OCI-LY7 (cell line): Measurements from ENCODE around the gene CFDP1. TPM values are rescaled to one million over a fixed set of nuclear protein-coding genes. Genes with fewer than 3 reads are reported as not detected.

Experiments
- BruUV-seq: library from RNA; stranded (reverse); fragments of 400-500 nt; replicated peaks from 2 replicates; lab custom pipeline; 2021; lab: Mats Ljungman, UMichigan
- CTCF ChIA-PET: fragments of 300-600 bp; sonication (Branson Sonifier 250); formaldehyde crosslinking; loops from one replicate; lab custom pipeline; 2022; ENCODE audit warnings: antibody characterized with exemption; ENCODE audit not compliant: unreplicated experiment; lab: Charles Lee
- POLR2A ChIA-PET: fragments of 300-600 bp; sonication (Branson Sonifier 250); formaldehyde crosslinking; loops from one replicate; lab custom pipeline; 2022; ENCODE audit warnings: antibody characterized with exemption; lab: Charles Lee
- DNase-seq: peaks from one replicate; pipeline ENCODE4 v3.0.0-alpha.2; 2015; ENCODE audit warnings: low spot score
- H2AFZ ChIP-seq: fragments of 200-600 bp; sonication (generic), shearing (Covaris generic); 2 replicates; pipeline ENCODE4 v1.6.1; 2014; ENCODE audit warnings: mild to moderate bottlenecking, antibody characterized with exemption, low read length, moderate library complexity
- H3K27ac ChIP-seq: fragments of 200-600 bp; sonication (generic); 2 replicates; pipeline ENCODE4 v1.5.1; 2014; ENCODE audit warnings: mixed run types, low read depth, mild to moderate bottlenecking, moderate library complexity, low read length, inconsistent platforms; ENCODE audit not compliant: poor library complexity, severe bottlenecking
- H3K36me3 ChIP-seq: fragments of 200-600 bp; sonication (generic); 2 replicates; pipeline ENCODE4 v1.6.1; 2014; ENCODE audit warnings: mild to moderate bottlenecking, antibody characterized with exemption, low read length, moderate library complexity, mixed read lengths; ENCODE audit not compliant: insufficient read depth
- H3K4me1 ChIP-seq: fragments of 200-600 bp; sonication (generic); 2 replicates; pipeline ENCODE4 v1.5.1; 2014; ENCODE audit warnings: mild to moderate bottlenecking, low read length; ENCODE audit not compliant: insufficient read depth, poor library complexity, severe bottlenecking
- H3K4me2 ChIP-seq: fragments of 200-600 bp; sonication (generic); 2 replicates; pipeline ENCODE4 v1.6.1; 2014; ENCODE audit warnings: mild to moderate bottlenecking, low read length
- H3K4me3 ChIP-seq: fragments of 200-600 bp; sonication (generic); 2 replicates; pipeline ENCODE4 v1.5.1; 2014; ENCODE audit warnings: mild to moderate bottlenecking, low read depth, low read length; ENCODE audit not compliant: poor library complexity, severe bottlenecking
- H3K79me2 ChIP-seq: fragments of 200-600 bp; sonication (generic); 2 replicates; pipeline ENCODE4 v1.6.1; 2016; ENCODE audit warnings: low read depth, mild to moderate bottlenecking, low read length, moderate library complexity, mixed read lengths; ENCODE audit not compliant: insufficient read depth
- H3K9me2 ChIP-seq: fragments of 200-600 bp; sonication (generic); 2 replicates; pipeline ENCODE4 v1.6.1; 2016; ENCODE audit warnings: mild to moderate bottlenecking, low read length, mixed read lengths; ENCODE audit not compliant: insufficient read depth
- H3K9me3 ChIP-seq: fragments of 200-600 bp; sonication (generic); 2 replicates; pipeline ENCODE4 v1.6.1; 2014; ENCODE audit warnings: mild to moderate bottlenecking, mixed run types, low read length, mixed read lengths
- H4K20me1 ChIP-seq: fragments of 200-600 bp; sonication (generic); 2 replicates; pipeline ENCODE4 v1.6.1; 2014; ENCODE audit warnings: mild to moderate bottlenecking, antibody characterized with exemption, low read length, moderate library complexity, mixed read lengths; ENCODE audit not compliant: insufficient read depth
- EZH2phosphoT487 ChIP-seq: fragments of 200-600 bp; sonication (generic); IDR thresholded peaks from 2 replicates; pipeline ENCODE4 v1.6.1; 2018; ENCODE audit warnings: low read depth, borderline replicate concordance, mild to moderate bottlenecking, mixed run types, antibody characterized with exemption, low read length, moderate library complexity, mixed read lengths
- intact Hi-C: fragments of 100-400 bp; cut with micrococcal nuclease; formaldehyde crosslinking; loops from one replicate; pipeline ENCODE4 v1.10.0; 2022; ENCODE audit not compliant: unreplicated experiment
- total RNA-seq, 2 experiments: library from RNA; depleted of rRNA in 1 of 2; stranded (reverse); fragments of >200 nt in 1 of 2; shearing (Covaris generic) in 1 of 2; gene quantifications; 2 replicates each; pipeline ENCODE4 v1.2.3, GENCODE V29; 2014 to 2022
- TF ChIP-seq, protein P1 (sequence below): fragments of 200-600 bp; sonication (generic); conservative IDR thresholded peaks from 2 replicates; pipeline ENCODE4 v1.5.1; 2014; ENCODE audit warnings: mild to moderate bottlenecking, antibody characterized with exemption, low read length, moderate library complexity, mixed read lengths

The CFDP1 gene
- total RNA-seq, 2 experiments from 2014 or later = 30.0 to 57.6 TPM

DNA sequence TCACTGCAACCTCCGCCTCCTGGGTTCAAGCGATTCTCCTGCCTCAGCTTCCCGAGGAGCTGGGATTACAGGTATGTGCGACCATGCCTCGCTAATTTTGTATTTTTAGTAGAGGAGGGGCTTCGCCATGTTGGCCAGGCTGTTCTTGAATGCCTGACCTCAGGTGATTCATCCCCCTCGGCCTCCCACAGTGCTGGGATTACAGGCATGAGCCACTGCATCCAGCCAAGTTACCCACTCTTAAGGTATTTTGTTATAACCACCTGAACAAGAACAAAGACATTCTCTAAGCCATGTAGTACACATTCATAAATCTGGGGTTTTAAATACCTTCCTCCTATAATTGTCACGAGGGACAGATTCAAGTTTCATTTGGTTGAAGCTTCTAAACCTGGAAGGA is 43.5 kb upstream of the CFDP1 start:
- Histone ChIP-seq H2AFZ (no peak overlapping the region), H3K4me3 (no peak overlapping the region), H3K79me2 (no peaks in the 10 kb centered on the region), H3K27ac (no peak overlapping the region), H3K4me1 (no peaks in the 10 kb centered on the region), H3K9me3 (no peaks in the 10 kb centered on the region), H3K36me3 (no peaks in the 10 kb centered on the region), H4K20me1 (no peaks in the 10 kb centered on the region), H3K4me2 (no peak overlapping the region), H3K9me2 (no peaks in the 10 kb centered on the region)
- intact Hi-C loops = no loop called here
- POLR2A ChIA-PET = interaction anchor here (0.6 to 1.1 kb wide), 2 partner anchors 130 to 516 kb away, joined by 3 to 4 read pairs; no protein-coding TSS in a partner anchor
- CTCF ChIA-PET = interaction anchor here (0.5 kb wide), 1 partner anchor 295 kb away, joined by 3 read pairs; no protein-coding TSS in a partner anchor
- no peak for DNase-seq
- BruUV-seq = no TSS peak
- TF ChIP-seq, protein P1, sequence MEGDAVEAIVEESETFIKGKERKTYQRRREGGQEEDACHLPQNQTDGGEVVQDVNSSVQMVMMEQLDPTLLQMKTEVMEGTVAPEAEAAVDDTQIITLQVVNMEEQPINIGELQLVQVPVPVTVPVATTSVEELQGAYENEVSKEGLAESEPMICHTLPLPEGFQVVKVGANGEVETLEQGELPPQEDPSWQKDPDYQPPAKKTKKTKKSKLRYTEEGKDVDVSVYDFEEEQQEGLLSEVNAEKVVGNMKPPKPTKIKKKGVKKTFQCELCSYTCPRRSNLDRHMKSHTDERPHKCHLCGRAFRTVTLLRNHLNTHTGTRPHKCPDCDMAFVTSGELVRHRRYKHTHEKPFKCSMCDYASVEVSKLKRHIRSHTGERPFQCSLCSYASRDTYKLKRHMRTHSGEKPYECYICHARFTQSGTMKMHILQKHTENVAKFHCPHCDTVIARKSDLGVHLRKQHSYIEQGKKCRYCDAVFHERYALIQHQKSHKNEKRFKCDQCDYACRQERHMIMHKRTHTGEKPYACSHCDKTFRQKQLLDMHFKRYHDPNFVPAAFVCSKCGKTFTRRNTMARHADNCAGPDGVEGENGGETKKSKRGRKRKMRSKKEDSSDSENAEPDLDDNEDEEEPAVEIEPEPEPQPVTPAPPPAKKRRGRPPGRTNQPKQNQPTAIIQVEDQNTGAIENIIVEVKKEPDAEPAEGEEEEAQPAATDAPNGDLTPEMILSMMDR = no peak
- no peak for TF ChIP-seq EZH2phosphoT487

DNA sequence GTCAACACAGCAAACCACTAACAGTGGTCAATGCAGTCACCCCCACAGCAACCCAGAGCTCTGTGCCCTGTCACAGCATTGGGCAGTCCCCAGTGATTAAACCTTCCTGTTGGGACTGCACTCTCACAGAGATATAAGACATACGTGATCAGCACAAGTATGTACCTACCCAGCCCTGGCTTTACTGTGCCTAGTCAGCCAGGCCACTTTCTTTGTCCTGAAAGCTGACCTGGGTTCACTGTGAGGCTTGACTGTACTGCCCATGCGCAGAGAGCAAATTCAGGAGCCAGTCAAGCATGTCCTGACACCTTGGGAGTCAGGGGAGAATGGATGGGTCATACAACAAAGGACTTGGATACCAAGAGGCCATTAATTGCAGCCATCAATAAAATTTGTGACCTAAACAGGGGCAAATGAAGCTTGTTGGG is 42.1 kb upstream of the CFDP1 start:
- ChIA-PET CTCF (no interaction called here), POLR2A (interaction anchor here (0.6 kb wide), 2 partner anchors 42 to 949 kb away, joined by 3 read pairs; no protein-coding TSS in a partner anchor)
- TF ChIP-seq, protein P1 = no peak
- TF ChIP-seq EZH2phosphoT487 = no peak

More for the DNA sequence above, 42.1 kb upstream of the CFDP1 start:
- Histone ChIP-seq H3K4me2 (no peak overlapping the region), H4K20me1 (no peaks in the 10 kb centered on the region), H3K4me3 (no peak overlapping the region), H3K36me3 (no peaks in the 10 kb centered on the region), H2AFZ (no peak overlapping the region), H3K9me3 (no peaks in the 10 kb centered on the region), H3K79me2 (no peaks in the 10 kb centered on the region), H3K4me1 (no peaks in the 10 kb centered on the region), H3K27ac (no peak overlapping the region), H3K9me2 (no peaks in the 10 kb centered on the region)
- no peak for DNase-seq
- BruUV-seq = no TSS peak
- intact Hi-C loops = no loop called here
